ENCODE results near the gene TCF12. TPM values are rescaled to one million over a fixed set of nuclear protein-coding genes. Genes with fewer than 3 reads are reported as not detected.

TCF12 gene
- total and polyA plus RNA-seq, 7 experiments from 2014 or later = 51.3 to 99.4 (median 79.9) TPM

GRCh38 chr15:57090496-57090859, 172.0 kb downstream of the TCF12 start:
- H3K36me3 Mint-ChIP-seq = peaks cover 3 to 42% (median 15%) of the 10 kb centered on the region in 5 donors
- no peaks in the 10 kb centered on the region for H3K9me3 Mint-ChIP-seq
- Histone ChIP-seq H3K4me1 (ENCODE audit: control insufficient read depth in 2 of 2, insufficient read depth in 2 of 2, low read length in 2 of 2) (no peaks in the 10 kb centered on the region), H3K9me3 (ENCODE audit: control insufficient read depth in 2 of 3, low read length in 3 of 3) (no peaks in the 10 kb centered on the region), H3K27me3 (ENCODE audit: control insufficient read depth in 2 of 2, insufficient read depth in 2 of 2, low read length in 2 of 2) (no peaks in the 10 kb centered on the region), H3K36me3 (ENCODE audit: control insufficient read depth in 2 of 3, insufficient read depth in 3 of 3, low read length in 3 of 3) (no peaks in the 10 kb centered on the region), H3K27ac (ENCODE audit: low read depth, low read length) (no peak overlapping the region), H3K4me3 (ENCODE audit: low read length) (no peak overlapping the region)
- peaks cover 3 to 62% (median 35%) of the 10 kb centered on the region in 7 donors for H3K4me1 Mint-ChIP-seq
- DNase-seq (no peak), ATAC-seq (no peak)
- ChIA-PET CTCF (no interaction called here), POLR2A (no interaction called here)
- H3K4me3 Mint-ChIP-seq = no peak overlapping the region
- peak overlapping the region in 1 of 9 donors; percentile 65 for H3K27ac Mint-ChIP-seq
- H3K27me3 Mint-ChIP-seq = no peaks in the 10 kb centered on the region
- intact Hi-C loops (cut with micrococcal nuclease) = no loop called here

- H3K27ac ChIP-seq (ENCODE audit: low read depth, low read length) = no peak overlapping the region
- no peaks in the 10 kb centered on the region for H3K36me3 ChIP-seq (ENCODE audit: control insufficient read depth in 2 of 3, insufficient read depth in 3 of 3, low read length in 3 of 3)
- intact Hi-C loops (cut with micrococcal nuclease) = no loop called here
- H3K9me3 Mint-ChIP-seq = no peaks in the 10 kb centered on the region
- no peak for ATAC-seq
- peaks cover 3 to 59% (median 38%) of the 10 kb centered on the region in 7 donors for H3K4me1 Mint-ChIP-seq
- H3K4me1 ChIP-seq (ENCODE audit: control insufficient read depth in 2 of 2, insufficient read depth in 2 of 2, low read length in 2 of 2) = no peaks in the 10 kb centered on the region
- H3K27ac Mint-ChIP-seq = peak overlapping the region in 2 of 9 donors; percentile 1 to 18
- H3K9me3 ChIP-seq (ENCODE audit: control insufficient read depth in 2 of 3, low read length in 3 of 3) = no peaks in the 10 kb centered on the region
- H3K27me3 ChIP-seq (ENCODE audit: control insufficient read depth in 2 of 2, insufficient read depth in 2 of 2, low read length in 2 of 2) = no peaks in the 10 kb centered on the region
- H3K4me3 Mint-ChIP-seq = peak overlapping the region in 1 of 10 donors; percentile 1
- POLR2A ChIA-PET = no interaction called here
- peaks cover 3 to 43% (median 16%) of the 10 kb centered on the region in 5 donors for H3K36me3 Mint-ChIP-seq
- no peaks in the 10 kb centered on the region for H3K27me3 Mint-ChIP-seq
- no peak for DNase-seq
- CTCF ChIA-PET = no interaction called here
- no peak overlapping the region for H3K4me3 ChIP-seq (ENCODE audit: low read length)
Measured at GRCh38 chr15:57091636-57092035, 173.2 kb downstream of the TCF12 start.

GRCh38 chr15:57092252-57092651, 173.8 kb downstream of the TCF12 start:
- Histone ChIP-seq H3K4me3 (ENCODE audit: low read length) (no peak overlapping the region), H3K4me1 (ENCODE audit: control insufficient read depth in 2 of 2, insufficient read depth in 2 of 2, low read length in 2 of 2) (no peaks in the 10 kb centered on the region), H3K9me3 (ENCODE audit: control insufficient read depth in 2 of 3, low read length in 3 of 3) (no peaks in the 10 kb centered on the region), H3K27me3 (ENCODE audit: control insufficient read depth in 2 of 2, insufficient read depth in 2 of 2, low read length in 2 of 2) (no peaks in the 10 kb centered on the region), H3K27ac (ENCODE audit: low read depth, low read length) (no peak overlapping the region), H3K36me3 (ENCODE audit: control insufficient read depth in 2 of 3, insufficient read depth in 3 of 3, low read length in 3 of 3) (no peaks in the 10 kb centered on the region)
- no peaks in the 10 kb centered on the region for H3K27me3 Mint-ChIP-seq
- H3K27ac Mint-ChIP-seq = peak overlapping the region in 2 of 9 donors; percentile 1 to 18
- H3K4me1 Mint-ChIP-seq = peaks cover 3 to 59% (median 38%) of the 10 kb centered on the region in 7 donors
- no peak overlapping the region for H3K4me3 Mint-ChIP-seq
- intact Hi-C loops (cut with micrococcal nuclease) = no loop called here
- no peaks in the 10 kb centered on the region for H3K9me3 Mint-ChIP-seq
- CTCF ChIA-PET = no interaction called here
- H3K36me3 Mint-ChIP-seq = peaks cover 3 to 43% (median 16%) of the 10 kb centered on the region in 5 donors
- ATAC-seq = no peak
- no peak for DNase-seq
- POLR2A ChIA-PET = no interaction called here

GRCh38 chr15:57094321-57095257, 176.1 kb downstream of the TCF12 start:
- H3K36me3 ChIP-seq (ENCODE audit: control insufficient read depth in 2 of 3, insufficient read depth in 3 of 3, low read length in 3 of 3) = no peaks in the 10 kb centered on the region
- ChIA-PET POLR2A (interaction anchor here (1.1 kb wide), 1 partner anchor 16 kb away, joined by 3 read pairs; no protein-coding TSS in a partner anchor), CTCF (no interaction called here)
- H3K4me3 Mint-ChIP-seq = no peak overlapping the region
- H3K9me3 ChIP-seq (ENCODE audit: control insufficient read depth in 2 of 3, low read length in 3 of 3) = no peaks in the 10 kb centered on the region
- H3K27ac ChIP-seq (ENCODE audit: low read depth, low read length) = no peak overlapping the region
- peaks cover 6 to 53% (median 25%) of the 10 kb centered on the region in 7 donors for H3K4me1 Mint-ChIP-seq
- no peaks in the 10 kb centered on the region for H3K27me3 ChIP-seq (ENCODE audit: control insufficient read depth in 2 of 2, insufficient read depth in 2 of 2, low read length in 2 of 2)
- H3K27ac Mint-ChIP-seq = no peak overlapping the region
- ATAC-seq (no peak), DNase-seq (no peak)
- no peak overlapping the region for H3K4me3 ChIP-seq (ENCODE audit: low read length)
- peaks cover 3 to 50% (median 21%) of the 10 kb centered on the region in 5 donors for H3K36me3 Mint-ChIP-seq
- no peaks in the 10 kb centered on the region for H3K27me3 Mint-ChIP-seq
- intact Hi-C loops (cut with micrococcal nuclease) = no loop called here
- H3K4me1 ChIP-seq (ENCODE audit: control insufficient read depth in 2 of 2, insufficient read depth in 2 of 2, low read length in 2 of 2) = no peaks in the 10 kb centered on the region
- H3K9me3 Mint-ChIP-seq = peaks cover 0 to 2% (median 0%) of the 10 kb centered on the region in 11 donors

GRCh38 chr15:57095896-57096295, 177.5 kb downstream of the TCF12 start:
- no peaks in the 10 kb centered on the region for H3K27me3 Mint-ChIP-seq
- ChIA-PET CTCF (no interaction called here), POLR2A (no interaction called here)
- ATAC-seq (no peak), DNase-seq (no peak)
- peaks cover 0 to 2% (median 0%) of the 10 kb centered on the region in 11 donors for H3K9me3 Mint-ChIP-seq
- Histone ChIP-seq H3K27ac (ENCODE audit: low read depth, low read length) (no peak overlapping the region), H3K27me3 (ENCODE audit: control insufficient read depth in 2 of 2, insufficient read depth in 2 of 2, low read length in 2 of 2) (no peaks in the 10 kb centered on the region), H3K9me3 (ENCODE audit: control insufficient read depth in 2 of 3, low read length in 3 of 3) (no peaks in the 10 kb centered on the region), H3K4me1 (ENCODE audit: control insufficient read depth in 2 of 2, insufficient read depth in 2 of 2, low read length in 2 of 2) (no peaks in the 10 kb centered on the region), H3K36me3 (ENCODE audit: control insufficient read depth in 2 of 3, insufficient read depth in 3 of 3, low read length in 3 of 3) (no peaks in the 10 kb centered on the region), H3K4me3 (ENCODE audit: low read length) (no peak overlapping the region)
- H3K4me1 Mint-ChIP-seq = peaks cover under 1 to 40% (median 17%) of the 10 kb centered on the region in 7 donors
- H3K27ac Mint-ChIP-seq = no peak overlapping the region
- intact Hi-C loops (cut with micrococcal nuclease) = no loop called here
- no peak overlapping the region for H3K4me3 Mint-ChIP-seq
- H3K36me3 Mint-ChIP-seq = peaks cover 3 to 53% (median 28%) of the 10 kb centered on the region in 5 donors

GRCh38 chr15:57097246-57097645, 178.8 kb downstream of the TCF12 start:
- H3K36me3 Mint-ChIP-seq = peaks cover 3 to 52% (median 21%) of the 10 kb centered on the region in 5 donors
- no peak for ATAC-seq
- Histone ChIP-seq H3K4me3 (ENCODE audit: low read length) (no peak overlapping the region), H3K27ac (ENCODE audit: low read depth, low read length) (no peak overlapping the region), H3K4me1 (ENCODE audit: control insufficient read depth in 2 of 2, insufficient read depth in 2 of 2, low read length in 2 of 2) (no peaks in the 10 kb centered on the region), H3K27me3 (ENCODE audit: control insufficient read depth in 2 of 2, insufficient read depth in 2 of 2, low read length in 2 of 2) (no peaks in the 10 kb centered on the region), H3K9me3 (ENCODE audit: control insufficient read depth in 2 of 3, low read length in 3 of 3) (no peaks in the 10 kb centered on the region), H3K36me3 (ENCODE audit: control insufficient read depth in 2 of 3, insufficient read depth in 3 of 3, low read length in 3 of 3) (no peaks in the 10 kb centered on the region)
- peaks cover 0 to 2% (median 0%) of the 10 kb centered on the region in 11 donors for H3K9me3 Mint-ChIP-seq
- H3K27me3 Mint-ChIP-seq = no peaks in the 10 kb centered on the region
- ChIA-PET CTCF (no interaction called here), POLR2A (no interaction called here)
- no peak for DNase-seq
- peaks cover 0 to 29% (median 10%) of the 10 kb centered on the region in 7 donors for H3K4me1 Mint-ChIP-seq
- H3K4me3 Mint-ChIP-seq = no peak overlapping the region
- intact Hi-C loops (cut with micrococcal nuclease) = no loop called here
- no peak overlapping the region for H3K27ac Mint-ChIP-seq
